ENCODE results near the gene PRM2. TPM values are rescaled to one million over a fixed set of nuclear protein-coding genes. Genes with fewer than 3 reads are reported as not detected.

The PRM2 gene
- total RNA-seq, result not detected in 2 replicates

GRCh38 chr16:11276143-11276895 is at the start of gene PRM2:
Gene PRM2, minus strand, starts transcription at chr16:11276480. Its CDS starts 110 bp downstream, at chr16:11276370.

DNA sequence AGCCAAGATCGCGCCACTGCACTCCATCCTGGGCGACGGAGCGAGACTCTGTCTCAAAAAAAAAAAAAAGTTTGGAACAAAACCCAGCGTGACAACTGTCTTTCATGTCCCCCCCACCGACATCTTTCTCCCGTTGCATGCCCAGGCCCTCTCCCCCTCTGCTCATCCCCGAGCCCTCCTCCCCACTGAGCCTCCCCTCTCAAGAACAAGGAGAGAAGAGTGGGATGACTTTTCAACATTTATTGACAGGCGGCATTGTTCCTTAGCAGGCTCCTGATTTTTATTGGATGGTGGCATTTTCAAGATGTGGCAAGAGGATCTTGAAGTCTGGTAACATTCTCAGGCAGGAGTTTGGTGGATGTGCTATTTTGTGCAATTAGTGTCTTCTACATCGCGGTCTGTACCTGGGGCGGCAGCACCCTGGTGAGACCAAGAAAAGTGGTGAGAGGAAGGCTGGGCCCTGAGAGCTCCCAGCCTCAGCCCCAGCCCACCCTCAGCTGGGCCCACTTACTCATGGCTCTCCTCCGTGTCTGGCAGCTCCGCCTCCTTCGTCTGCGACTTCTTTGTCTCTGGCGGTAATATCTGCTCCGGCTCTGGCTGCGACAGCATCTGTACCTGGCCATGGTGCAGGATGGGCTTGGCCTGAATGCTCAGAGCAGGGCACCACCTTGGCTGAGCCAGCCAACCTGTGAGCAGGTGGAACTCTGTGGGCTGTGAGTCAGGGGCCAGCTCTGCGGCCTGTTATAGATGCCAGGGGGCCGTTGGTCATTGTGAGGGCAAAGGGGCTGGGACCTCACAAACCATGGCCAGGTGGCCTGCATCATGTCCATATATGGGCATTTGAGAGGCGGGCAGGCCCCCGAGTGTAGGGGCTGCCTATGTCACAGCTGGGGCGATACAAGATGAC is 4.6 kb upstream of the PRM2 start, which contains the start of gene PRM1:
PRM1 (minus strand) TSS at position 715 of the 907 bp plus-strand sequence; CDS start at position 623, 92 bp downstream.

DNA sequence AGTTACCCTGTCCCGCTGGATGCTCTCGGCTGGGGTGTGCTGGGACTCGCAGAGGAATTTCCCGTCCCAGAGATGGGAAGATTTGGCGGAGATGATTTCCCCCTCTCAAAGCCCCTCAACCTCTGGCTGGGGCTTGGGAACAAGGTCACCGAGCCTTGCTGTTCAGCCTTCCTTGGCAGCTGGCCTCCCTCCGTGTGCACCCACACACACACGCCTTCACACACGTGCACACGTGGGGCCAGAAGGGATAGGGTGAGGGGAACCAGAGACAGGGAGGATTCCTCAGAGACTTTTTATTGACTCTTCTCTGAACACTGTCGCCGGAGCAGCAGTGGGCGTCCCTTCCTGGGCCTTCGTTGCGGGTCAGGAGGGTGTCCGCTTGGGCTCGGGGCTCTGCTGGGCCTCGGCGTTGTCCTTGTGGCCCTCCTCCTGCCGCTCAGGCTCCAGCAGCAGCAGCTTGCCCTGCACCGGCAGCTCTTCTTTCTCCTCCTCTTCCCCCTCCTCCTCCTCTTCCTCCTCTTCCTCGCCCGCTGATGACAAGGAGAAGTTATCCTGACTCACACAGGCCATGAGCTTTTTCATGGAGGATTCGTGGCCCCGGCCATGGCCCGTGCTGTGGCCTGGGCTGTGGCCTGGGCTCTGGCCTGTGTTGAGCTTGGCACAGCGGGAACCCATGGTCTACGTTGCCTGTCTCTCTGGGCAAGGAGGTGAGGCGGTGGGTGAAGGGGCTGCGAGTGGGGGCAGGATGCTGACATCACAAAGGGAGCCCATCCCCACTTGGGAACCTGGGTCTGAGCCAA is 3.2 kb downstream of the PRM2 start, which contains the start of gene PRM3:
PRM3 (minus strand) TSS at position 709 of the 800 bp plus-strand sequence; CDS start at position 675, 34 bp downstream.

GRCh38 chr16:11268921-11269375 is 7.3 kb downstream of the PRM2 start, which contains the start of gene TNP2:
Gene TNP2, minus strand, starts transcription at chr16:11269325. Its CDS starts 63 bp downstream, at chr16:11269262.

DNA sequence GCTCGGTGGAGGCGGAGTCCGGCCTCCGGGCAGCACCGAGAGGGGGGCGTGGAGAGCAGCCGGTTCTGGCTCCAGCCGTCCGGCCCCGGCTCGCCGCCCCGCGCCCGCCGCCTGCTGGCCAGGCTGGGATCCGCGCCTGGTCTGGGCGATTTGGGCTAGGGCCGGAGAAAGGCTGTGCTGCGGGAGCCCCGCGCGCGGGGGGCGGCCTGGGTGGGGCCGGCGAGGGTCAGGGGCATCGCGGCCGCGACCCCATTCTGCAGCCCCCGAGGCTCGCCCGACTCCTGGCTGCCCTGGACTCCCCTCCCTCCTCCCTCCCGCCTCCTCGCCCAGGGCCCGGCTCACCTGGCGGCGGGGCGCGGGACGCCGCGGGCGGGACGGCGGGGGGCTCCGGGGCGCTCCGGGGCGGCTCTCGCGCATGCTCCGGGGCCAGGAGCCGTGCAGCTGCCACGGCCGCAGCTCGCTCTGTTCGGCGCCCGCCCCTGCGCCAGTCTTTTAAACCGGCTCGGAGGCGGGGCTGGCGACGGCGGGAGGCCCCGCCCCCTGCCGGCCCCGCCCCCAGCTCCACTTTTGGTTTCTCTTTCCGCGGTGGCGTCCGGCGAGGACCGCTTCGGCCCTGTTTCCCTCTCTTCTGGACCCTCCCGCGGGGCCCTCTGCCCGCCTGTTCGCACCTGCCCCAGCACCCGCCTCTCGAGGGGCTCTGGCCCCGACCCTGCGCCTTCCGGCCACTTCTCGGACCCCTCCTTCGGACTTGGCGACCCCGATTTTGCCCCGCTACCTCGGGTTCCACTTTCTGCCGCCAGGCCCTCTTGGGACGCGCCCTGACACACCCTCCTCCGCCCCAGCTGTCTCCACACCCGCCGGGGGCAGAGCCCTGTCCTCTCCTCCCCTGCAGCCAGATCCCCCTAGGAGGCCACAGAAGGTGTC is 20.3 kb downstream of the PRM2 start, which contains the start of gene SOCS1:
SOCS1 (minus strand) TSS at position 468 of the 924 bp plus-strand sequence. CDS start 726 bp downstream, outside the sequence.

Other genes starting within 250 kb of the PRM2 start
- 0.54 and 1.3 TPM in 2 replicates for gene SOCS1, start 20.3 kb downstream of the PRM2 start, total RNA-seq
- not detected in 2 replicates for gene TNP2, start 7.2 kb downstream of the PRM2 start, total RNA-seq
- not detected in 2 replicates for gene PRM3, start 2.9 kb downstream of the PRM2 start, total RNA-seq
- not detected in 2 replicates for gene PRM1, start 4.8 kb upstream of the PRM2 start, total RNA-seq
- gene RMI2, start 69.0 kb upstream of the PRM2 start, total RNA-seq, result 3.0 and 7.1 TPM in 2 replicates